Measurements from ENCODE around the gene PLA2G12A.
A peak's percentile ranks its signal among the peaks of the same experiment; 100 is the strongest.

Gene PLA2G12A

GRCh38 chr4:109748114-109748513 lies 18.2 kb upstream of the PLA2G12A start:
- Histone ChIP-seq H3K4me3 (ENCODE audit: low read depth, low read length) (no peak overlapping the region), H3K27ac (no peak overlapping the region), H3K27me3 (replicated peaks) (no peaks in the 10 kb centered on the region), H3K36me3 (replicated peaks) (no peaks in the 10 kb centered on the region)
- DNase-seq: no peak
- in situ Hi-C loops (cut with HindIII; ENCODE audit: low pct_ligation_motif_present, low sequenced_read_pairs): no loop called here
- TF ChIP-seq CTCF (IDR thresholded peaks at IDR 0.05; ENCODE audit: low read depth, low read length, missing control alignments): no peak

- no peak for TF ChIP-seq CTCF (IDR thresholded peaks at IDR 0.05; ENCODE audit: low read depth, low read length, missing control alignments)
- in situ Hi-C loops (cut with HindIII; ENCODE audit: low pct_ligation_motif_present, low sequenced_read_pairs): no loop called here
- Histone ChIP-seq H3K27me3 (replicated peaks) (no peaks in the 10 kb centered on the region), H3K27ac (no peak overlapping the region), H3K4me3 (ENCODE audit: low read depth, low read length) (no peak overlapping the region), H3K36me3 (replicated peaks) (no peaks in the 10 kb centered on the region)
- no peak for DNase-seq
Observed at GRCh38 chr4:109746728-109747127, 16.9 kb upstream of the PLA2G12A start.

- no peak for DNase-seq
- no peaks in the 10 kb centered on the region for H3K27me3 ChIP-seq (replicated peaks)
- H3K36me3 ChIP-seq (replicated peaks): no peaks in the 10 kb centered on the region
- H3K4me3 ChIP-seq (ENCODE audit: low read depth, low read length): no peak overlapping the region
- no peak for TF ChIP-seq CTCF (IDR thresholded peaks at IDR 0.05; ENCODE audit: low read depth, low read length, missing control alignments)
- in situ Hi-C loops (cut with HindIII; ENCODE audit: low pct_ligation_motif_present, low sequenced_read_pairs): no loop called here
- H3K27ac ChIP-seq: no peak overlapping the region
Observed at GRCh38 chr4:109745830-109746229, 16.0 kb upstream of the PLA2G12A start.

- Histone ChIP-seq H3K36me3 (replicated peaks) (no peaks in the 10 kb centered on the region), H3K4me3 (ENCODE audit: low read depth, low read length) (no peak overlapping the region), H3K27me3 (replicated peaks) (no peaks in the 10 kb centered on the region), H3K27ac (no peak overlapping the region)
- in situ Hi-C loops (cut with HindIII; ENCODE audit: low pct_ligation_motif_present, low sequenced_read_pairs): no loop called here
- peak; percentile 57 for DNase-seq
- TF ChIP-seq CTCF (IDR thresholded peaks at IDR 0.05; ENCODE audit: low read depth, low read length, missing control alignments): no peak
Observed at GRCh38 chr4:109739547-109739946, 9.7 kb upstream of the PLA2G12A start.

GRCh38 chr4:109738104-109738872 lies 8.4 kb upstream of the PLA2G12A start:
- no peaks in the 10 kb centered on the region for H3K27me3 ChIP-seq (replicated peaks)
- no peak for TF ChIP-seq CTCF (IDR thresholded peaks at IDR 0.05; ENCODE audit: low read depth, low read length, missing control alignments)
- in situ Hi-C loops (cut with HindIII; ENCODE audit: low pct_ligation_motif_present, low sequenced_read_pairs): no loop called here
- no peaks in the 10 kb centered on the region for H3K36me3 ChIP-seq (replicated peaks)
- no peak overlapping the region for H3K27ac ChIP-seq
- no peak for DNase-seq
- no peak overlapping the region for H3K4me3 ChIP-seq (ENCODE audit: low read depth, low read length)

Data from brain microvascular endothelial cell (primary cell).